HG03139 (cell line): ENCODE results near the gene CXCL6.

Experiments used
- ATAC-seq: cut with Tn5 transposase; IDR thresholded peaks from one replicate; pipeline ENCODE4 v1.9.1; 2021; ENCODE audit not compliant: unreplicated experiment

The CXCL6 gene

GRCh38 chr4:73865431-73866096 is 29.1 kb downstream of the CXCL6 start:
- ATAC-seq, result no peak

DNA sequence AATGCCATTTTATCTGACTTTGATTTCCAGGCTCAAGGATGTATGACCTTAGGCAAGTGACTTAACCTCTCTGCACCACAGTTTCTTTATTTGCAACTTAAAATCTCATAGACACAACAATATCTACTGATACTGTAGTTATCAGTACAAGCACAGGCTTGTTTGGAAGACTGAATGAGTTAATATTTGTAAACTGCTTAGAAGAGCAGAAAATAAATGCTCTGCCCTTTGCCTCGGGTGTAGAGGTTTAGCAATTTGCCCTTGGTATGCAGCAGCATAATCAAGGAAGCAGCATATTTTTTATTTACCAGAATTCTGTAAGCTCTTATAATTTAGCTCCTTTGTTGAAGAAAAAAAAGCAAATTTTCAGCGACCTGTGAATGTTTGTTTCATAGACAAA is 29.8 kb downstream of the CXCL6 start:
- no peak for ATAC-seq

- ATAC-seq, result no peak
These were observed 31.3 kb downstream of the CXCL6 start for GRCh38 chr4:73867783-73868182.

DNA sequence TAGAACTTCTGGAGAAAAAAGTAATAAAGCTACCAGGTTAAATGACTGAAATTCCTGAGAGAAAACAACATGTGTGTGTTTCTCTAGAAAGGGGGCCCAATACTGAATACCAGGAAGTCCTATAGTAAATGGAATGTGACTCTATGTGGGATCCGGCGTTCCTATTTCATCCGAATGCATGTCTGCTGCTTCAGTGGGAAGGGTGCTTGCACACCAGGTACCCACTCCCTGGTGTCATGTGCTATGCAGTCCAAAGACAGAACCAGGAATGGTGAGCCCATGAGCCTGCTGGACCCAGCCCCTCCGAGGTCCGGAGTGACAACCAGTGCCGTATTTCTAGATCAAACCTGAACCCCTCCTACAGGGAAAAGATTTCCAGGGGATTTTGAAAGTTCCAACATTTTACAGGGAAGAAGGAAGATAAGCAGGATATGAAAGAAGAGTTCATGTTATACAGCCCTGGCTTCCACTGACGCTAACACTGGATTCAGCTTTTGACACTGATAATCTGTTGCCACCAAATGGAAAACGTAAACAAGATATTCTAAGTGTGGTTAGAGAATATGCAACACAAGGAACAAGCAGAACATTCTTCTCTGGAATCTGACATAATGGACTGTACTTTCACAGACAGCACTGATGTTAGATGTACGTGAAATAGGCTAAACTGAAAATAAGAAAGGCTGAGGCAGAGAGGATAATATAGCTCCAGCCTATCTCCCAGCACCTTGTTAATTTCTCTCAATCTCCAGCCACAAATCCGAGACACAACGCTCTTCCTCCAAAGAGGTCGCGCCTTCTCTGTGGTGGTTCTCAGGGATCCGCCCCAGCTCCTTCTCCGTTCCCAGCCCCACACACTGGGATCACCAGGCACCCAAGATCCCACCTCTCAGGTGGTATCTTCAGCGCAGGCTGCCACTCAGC is 32.0 kb downstream of the CXCL6 start:
- no peak for ATAC-seq

DNA sequence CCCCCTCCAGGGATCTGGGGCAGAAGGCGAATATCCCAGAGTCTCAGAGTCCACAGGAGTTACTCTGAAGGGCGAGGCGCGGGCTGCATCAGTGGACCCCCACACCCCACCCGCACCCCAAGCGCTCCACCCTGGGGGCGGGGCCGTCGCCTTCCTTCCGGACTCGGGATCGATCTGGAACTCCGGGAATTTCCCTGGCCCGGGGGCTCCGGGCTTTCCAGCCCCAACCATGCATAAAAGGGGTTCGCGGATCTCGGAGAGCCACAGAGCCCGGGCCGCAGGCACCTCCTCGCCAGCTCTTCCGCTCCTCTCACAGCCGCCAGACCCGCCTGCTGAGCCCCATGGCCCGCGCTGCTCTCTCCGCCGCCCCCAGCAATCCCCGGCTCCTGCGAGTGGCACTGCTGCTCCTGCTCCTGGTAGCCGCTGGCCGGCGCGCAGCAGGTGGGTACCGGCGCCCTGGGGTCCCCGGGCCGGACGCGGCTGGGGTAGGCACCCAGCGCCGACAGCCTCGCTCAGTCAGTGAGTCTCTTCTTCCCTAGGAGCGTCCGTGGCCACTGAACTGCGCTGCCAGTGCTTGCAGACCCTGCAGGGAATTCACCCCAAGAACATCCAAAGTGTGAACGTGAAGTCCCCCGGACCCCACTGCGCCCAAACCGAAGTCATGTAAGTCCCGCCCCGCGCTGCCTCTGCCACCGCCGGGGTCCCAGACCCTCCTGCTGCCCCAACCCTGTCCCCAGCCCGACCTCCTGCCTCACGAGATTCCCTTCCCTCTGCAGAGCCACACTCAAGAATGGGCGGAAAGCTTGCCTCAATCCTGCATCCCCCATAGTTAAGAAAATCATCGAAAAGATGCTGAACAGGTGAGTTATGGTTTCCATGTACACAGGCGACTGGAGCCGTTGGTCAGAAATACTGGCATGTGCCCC is 32.9 kb downstream of the CXCL6 start, which contains the start of gene CXCL1:
Gene CXCL1, plus strand, starts transcription at position 264 of the 926 bp plus-strand sequence. Its CDS starts 78 bp downstream, at position 342.
- ATAC-seq, result no peak

DNA sequence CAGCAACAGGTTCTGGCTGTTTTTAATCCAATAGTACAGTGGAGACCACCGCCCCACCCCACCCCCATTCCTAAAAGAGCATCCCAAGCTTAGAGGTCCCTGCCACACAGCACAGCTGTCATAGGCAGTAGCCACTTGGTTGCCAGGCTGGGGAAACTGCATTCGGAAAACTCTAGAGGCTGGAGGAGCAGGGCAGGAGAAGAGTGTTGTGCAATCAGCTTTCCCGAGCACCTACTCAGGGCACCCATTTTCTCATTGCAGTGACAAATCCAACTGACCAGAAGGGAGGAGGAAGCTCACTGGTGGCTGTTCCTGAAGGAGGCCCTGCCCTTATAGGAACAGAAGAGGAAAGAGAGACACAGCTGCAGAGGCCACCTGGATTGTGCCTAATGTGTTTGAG is 33.8 kb downstream of the CXCL6 start:
- no peak for ATAC-seq

DNA sequence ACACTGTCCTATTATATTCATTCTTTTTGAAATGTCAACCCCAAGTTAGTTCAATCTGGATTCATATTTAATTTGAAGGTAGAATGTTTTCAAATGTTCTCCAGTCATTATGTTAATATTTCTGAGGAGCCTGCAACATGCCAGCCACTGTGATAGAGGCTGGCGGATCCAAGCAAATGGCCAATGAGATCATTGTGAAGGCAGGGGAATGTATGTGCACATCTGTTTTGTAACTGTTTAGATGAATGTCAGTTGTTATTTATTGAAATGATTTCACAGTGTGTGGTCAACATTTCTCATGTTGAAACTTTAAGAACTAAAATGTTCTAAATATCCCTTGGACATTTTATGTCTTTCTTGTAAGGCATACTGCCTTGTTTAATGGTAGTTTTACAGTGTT is 34.3 kb downstream of the CXCL6 start:
- ATAC-seq, result no peak

- ATAC-seq, result no peak
These were observed 35.2 kb downstream of the CXCL6 start for GRCh38 chr4:73871511-73872310.

DNA sequence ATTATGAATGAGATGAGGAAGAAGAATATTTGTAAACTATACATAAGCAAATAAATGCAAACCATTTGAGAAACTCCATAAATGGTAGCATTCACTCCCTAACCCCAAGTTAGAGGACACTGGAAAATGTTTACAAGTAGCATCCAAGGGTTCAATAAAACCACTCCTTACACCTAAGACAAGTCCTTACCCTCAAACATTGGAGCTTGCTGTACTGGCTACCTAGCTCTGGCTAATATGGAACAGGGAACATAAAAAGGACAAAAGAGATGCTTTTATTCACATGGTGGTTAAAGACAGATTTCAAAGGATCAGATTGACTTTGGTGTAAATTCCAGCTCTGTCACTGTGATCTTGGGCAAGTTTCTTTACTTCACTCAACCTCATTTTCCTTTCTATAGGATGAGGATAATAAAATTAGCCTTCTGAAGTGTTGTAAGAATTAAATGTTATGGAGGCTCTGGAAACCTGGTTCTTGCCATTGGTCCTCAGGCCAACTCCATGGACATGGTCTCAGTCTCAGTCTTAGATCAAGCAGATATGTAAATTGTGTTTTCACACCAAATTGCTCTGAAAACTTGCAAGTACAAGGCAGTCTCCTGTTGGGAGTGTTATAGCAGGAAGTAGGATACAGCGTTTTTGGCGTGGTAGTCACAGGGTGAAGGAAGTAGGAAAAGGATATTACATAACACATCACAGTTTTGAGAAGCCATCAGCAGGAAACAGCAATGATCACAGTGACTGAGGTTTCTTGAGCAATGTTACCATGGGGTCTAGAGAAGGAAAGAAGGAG is 36.0 kb downstream of the CXCL6 start:
- no peak for ATAC-seq

- ATAC-seq, result no peak
These were observed 37.9 kb downstream of the CXCL6 start for GRCh38 chr4:73874386-73874785.

- ATAC-seq, result no peak
These were observed 38.9 kb downstream of the CXCL6 start for GRCh38 chr4:73875401-73875800.

GRCh38 chr4:73883306-73883705 is 46.8 kb downstream of the CXCL6 start:
- no peak for ATAC-seq

- no peak for ATAC-seq
These were observed 49.2 kb downstream of the CXCL6 start for GRCh38 chr4:73885574-73886267.
